ENCODE measurements around the gene DOCK7. TPM values are rescaled to one million over a fixed set of nuclear protein-coding genes. Genes with fewer than 3 reads are reported as not detected.
"Not testable (repeated sequence)": the region's sequence is repeated elsewhere in the genome, so short reads cannot be mapped to it uniquely, and the experiment has no call there.

Gene DOCK7
- total RNA-seq, 4 donors from 2014 or later = 23.4 to 47.0 (median 44.2) TPM

DNA sequence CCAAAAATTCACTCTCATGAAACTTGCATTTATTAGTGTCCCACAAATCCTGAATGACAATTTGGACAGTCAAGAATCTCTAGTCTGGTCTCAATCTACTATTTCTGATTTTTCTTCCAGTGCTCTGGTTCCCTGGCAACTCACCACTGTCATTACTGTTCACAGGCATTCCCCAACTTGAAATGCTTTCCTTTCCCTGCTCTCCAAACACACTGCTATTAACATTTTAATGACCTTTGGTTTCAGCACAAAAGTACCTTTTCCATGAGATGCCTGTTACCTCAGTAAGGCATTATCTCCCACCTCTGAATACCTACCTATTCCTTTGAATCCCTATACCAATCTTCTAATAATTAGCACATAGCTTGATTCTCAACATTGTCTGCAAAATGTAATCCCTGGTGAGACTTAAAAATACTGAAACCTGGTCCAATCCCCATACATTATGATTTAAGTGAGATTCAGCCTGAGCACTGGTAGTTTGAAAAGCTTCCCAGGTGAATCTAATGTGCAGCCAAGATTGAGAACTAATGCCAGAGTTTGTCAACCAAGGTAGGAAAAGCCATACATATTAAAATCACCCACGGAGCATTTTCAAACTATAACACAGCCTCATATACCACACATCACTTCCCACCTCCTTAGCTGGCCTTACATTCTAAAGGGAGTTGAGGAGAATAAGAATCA lies 102.6 kb downstream of the DOCK7 start:
- Histone ChIP-seq H3K9me3 (no peaks in the 10 kb centered on the region), H3K4me1 (no peaks in the 10 kb centered on the region), H3K27ac (no peak overlapping the region), H3K27me3 (no peaks in the 10 kb centered on the region), H3K4me3 (no peak overlapping the region), H3K36me3 (no peaks in the 10 kb centered on the region)
- TF ChIP-seq, protein P1, sequence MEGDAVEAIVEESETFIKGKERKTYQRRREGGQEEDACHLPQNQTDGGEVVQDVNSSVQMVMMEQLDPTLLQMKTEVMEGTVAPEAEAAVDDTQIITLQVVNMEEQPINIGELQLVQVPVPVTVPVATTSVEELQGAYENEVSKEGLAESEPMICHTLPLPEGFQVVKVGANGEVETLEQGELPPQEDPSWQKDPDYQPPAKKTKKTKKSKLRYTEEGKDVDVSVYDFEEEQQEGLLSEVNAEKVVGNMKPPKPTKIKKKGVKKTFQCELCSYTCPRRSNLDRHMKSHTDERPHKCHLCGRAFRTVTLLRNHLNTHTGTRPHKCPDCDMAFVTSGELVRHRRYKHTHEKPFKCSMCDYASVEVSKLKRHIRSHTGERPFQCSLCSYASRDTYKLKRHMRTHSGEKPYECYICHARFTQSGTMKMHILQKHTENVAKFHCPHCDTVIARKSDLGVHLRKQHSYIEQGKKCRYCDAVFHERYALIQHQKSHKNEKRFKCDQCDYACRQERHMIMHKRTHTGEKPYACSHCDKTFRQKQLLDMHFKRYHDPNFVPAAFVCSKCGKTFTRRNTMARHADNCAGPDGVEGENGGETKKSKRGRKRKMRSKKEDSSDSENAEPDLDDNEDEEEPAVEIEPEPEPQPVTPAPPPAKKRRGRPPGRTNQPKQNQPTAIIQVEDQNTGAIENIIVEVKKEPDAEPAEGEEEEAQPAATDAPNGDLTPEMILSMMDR (IDR thresholded peaks at IDR 0.05) = no peak
- TF ChIP-seq POLR2AphosphoS5 (IDR thresholded peaks at IDR 0.05) = no peak
- TF ChIP-seq EP300 (IDR thresholded peaks at IDR 0.05) = no peak
- no peak for TF ChIP-seq POLR2A (IDR thresholded peaks at IDR 0.05)
- 44% methylated on average over 1 of the region's 1 CpG for WGBS
- no peak for DNase-seq (ENCODE audit: low spot score in 2 of 2)

DNA sequence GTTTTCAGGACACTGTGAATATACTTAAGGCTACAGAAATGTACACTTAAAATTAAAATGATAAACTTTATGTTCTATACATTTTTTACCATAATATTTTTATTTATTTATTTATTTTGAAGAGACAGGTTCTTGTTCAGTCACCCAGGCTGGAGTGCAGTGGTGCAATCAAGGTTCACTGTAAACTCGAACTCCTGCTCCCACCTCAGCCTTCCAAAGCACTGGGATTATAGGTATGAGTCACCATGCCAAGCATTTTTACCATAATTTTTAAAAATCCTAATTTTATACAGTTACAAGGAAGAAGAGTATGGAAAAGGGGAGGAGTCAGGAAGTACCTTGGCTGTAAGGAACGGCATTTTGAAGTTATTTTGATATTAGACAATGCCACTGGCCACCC lies 114.5 kb downstream of the DOCK7 start:
- Histone ChIP-seq H3K27ac (no peak overlapping the region), H3K4me3 (no peak overlapping the region), H3K27me3 (no peaks in the 10 kb centered on the region), H3K9me3 (no peaks in the 10 kb centered on the region), H3K36me3 (peaks cover 33% of the 10 kb centered on the region), H3K4me1 (no peaks in the 10 kb centered on the region)
- DNase-seq (ENCODE audit: low spot score in 2 of 2) = no peak
- no peak for TF ChIP-seq POLR2A (IDR thresholded peaks at IDR 0.05)
- no peak for TF ChIP-seq EP300 (IDR thresholded peaks at IDR 0.05)
- TF ChIP-seq, protein P1 (IDR thresholded peaks at IDR 0.05) = no peak
- TF ChIP-seq POLR2AphosphoS5 (IDR thresholded peaks at IDR 0.05) = no peak
- WGBS = 66% methylated on average over 2 of the region's 2 CpGs

DNA sequence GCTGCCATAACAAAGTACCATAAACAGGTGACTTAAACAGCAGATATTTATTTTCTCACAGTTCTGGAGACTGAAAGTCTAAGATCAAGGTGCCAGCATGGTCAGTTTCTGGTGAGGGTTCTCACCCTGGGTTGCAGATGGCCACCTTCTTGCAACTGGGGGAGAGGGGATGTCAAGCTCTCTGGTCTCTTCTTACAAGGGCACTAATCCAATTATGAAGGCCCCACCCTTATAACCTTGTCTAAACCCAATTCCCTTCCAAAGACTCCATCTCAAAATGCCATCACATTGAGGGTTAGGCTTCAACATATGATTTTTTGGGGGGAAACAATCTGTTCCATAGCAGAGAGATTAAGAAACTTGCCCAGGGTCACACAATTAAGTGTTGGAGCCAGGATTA lies 115.7 kb downstream of the DOCK7 start:
- TF ChIP-seq POLR2AphosphoS5 (IDR thresholded peaks at IDR 0.05) (no peak), POLR2A (IDR thresholded peaks at IDR 0.05) (no peak), EP300 (IDR thresholded peaks at IDR 0.05) (no peak)
- TF ChIP-seq, protein P1 (IDR thresholded peaks at IDR 0.05) = no peak
- Histone ChIP-seq H3K27ac (no peak overlapping the region), H3K4me3 (no peak overlapping the region), H3K36me3 (peaks cover 33% of the 10 kb centered on the region), H3K9me3 (no peaks in the 10 kb centered on the region), H3K27me3 (no peaks in the 10 kb centered on the region), H3K4me1 (no peaks in the 10 kb centered on the region)
- no peak for DNase-seq (ENCODE audit: low spot score in 2 of 2)

DNA sequence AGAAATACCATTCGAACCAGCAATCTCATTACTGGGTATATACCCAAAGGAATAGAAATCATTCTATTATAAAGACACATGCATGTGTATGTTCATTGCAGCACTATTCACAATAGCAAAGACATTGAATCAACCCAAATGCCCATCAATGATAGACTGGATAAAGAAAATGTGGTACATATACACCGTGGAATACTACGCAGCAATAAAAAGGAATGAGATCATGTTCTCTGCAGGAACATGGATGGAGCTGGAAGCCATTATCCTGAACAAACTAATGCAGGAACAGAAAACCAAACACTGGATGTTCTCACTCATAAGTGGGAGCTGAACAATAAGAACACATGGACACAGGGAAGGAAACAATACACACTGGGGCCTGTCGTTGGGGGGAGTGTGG lies 116.7 kb downstream of the DOCK7 start:
- 94% methylated on average over 4 of the region's 4 CpGs for WGBS
- H3K27ac ChIP-seq; H3K27me3 ChIP-seq; H3K4me3 ChIP-seq; H3K4me1 ChIP-seq; DNase-seq (ENCODE audit: low spot score in 2 of 2); H3K9me3 ChIP-seq: not testable (repeated sequence)
- H3K36me3 ChIP-seq = peaks cover 35% of the 10 kb centered on the region

DNA sequence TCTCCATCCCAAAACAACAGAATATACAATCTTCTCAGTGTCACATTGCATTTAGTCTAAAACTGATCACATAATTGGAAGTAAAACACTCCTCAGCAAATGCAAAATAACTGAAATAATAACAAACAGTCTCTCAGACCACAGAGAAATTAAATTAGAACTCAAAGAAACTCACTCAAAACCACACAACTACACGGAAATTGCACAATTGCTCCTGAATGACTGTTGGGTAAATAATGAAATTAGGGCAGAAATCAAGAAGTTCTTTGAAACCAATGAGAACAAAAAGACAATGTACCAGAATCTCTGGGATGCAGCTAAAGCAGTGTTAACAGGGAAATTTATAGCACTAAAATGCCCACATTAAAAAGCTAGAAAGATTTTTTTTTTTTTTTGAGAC lies 120.3 kb downstream of the DOCK7 start:
- not testable (repeated sequence) for H3K4me1 ChIP-seq; H3K9me3 ChIP-seq; DNase-seq (ENCODE audit: low spot score in 2 of 2); H3K36me3 ChIP-seq; H3K4me3 ChIP-seq; H3K27ac ChIP-seq; H3K27me3 ChIP-seq
- WGBS = 76% methylated on average over 1 of the region's 1 CpG

DNA sequence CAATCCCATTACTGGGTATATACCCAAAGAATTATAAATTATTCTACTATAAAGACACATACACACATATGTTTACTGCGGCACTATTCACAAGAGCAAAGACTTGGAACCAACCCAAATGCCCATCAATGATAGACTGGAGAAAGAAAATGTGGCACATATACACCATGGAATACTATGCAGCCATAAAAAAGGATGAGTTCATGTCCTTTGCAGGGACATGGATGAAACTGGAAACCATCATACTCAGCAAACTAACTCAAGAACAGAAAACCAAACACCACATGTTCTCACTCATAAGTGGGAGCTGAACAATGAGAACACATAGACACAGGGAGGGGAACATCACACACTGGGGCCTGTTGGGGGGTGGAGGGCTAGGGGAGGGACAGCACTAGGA lies 121.0 kb downstream of the DOCK7 start:
- not testable (repeated sequence) for H3K4me3 ChIP-seq; H3K27ac ChIP-seq; DNase-seq (ENCODE audit: low spot score in 2 of 2); H3K9me3 ChIP-seq; H3K36me3 ChIP-seq; H3K4me1 ChIP-seq; H3K27me3 ChIP-seq
- WGBS = 100% methylated on average over 1 of the region's 1 CpG

DNA sequence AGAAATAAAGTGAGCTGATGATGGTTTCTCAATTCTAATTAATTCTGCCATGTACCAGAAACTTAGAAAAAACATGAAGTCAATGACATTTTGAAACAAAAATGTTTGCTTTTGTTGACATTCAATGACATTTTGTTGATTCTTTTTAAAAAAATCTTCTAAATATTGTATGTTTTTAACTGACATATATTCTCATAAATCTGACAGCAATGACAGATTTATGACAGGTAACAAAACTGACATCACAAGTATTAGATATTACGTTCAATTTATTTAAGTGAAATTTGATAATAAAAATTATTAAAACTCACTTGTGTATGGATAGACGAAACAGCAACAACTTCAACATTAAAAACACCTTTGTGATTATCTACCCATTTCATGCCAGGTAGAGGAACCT lies 126.9 kb downstream of the DOCK7 start:
- H3K9me3 ChIP-seq = no peaks in the 10 kb centered on the region
- no peaks in the 10 kb centered on the region for H3K4me1 ChIP-seq
- no peak for DNase-seq (ENCODE audit: low spot score in 2 of 2)
- 98% methylated on average over 2 of the region's 2 CpGs for WGBS
- TF ChIP-seq POLR2AphosphoS5 (IDR thresholded peaks at IDR 0.05) = no peak
- TF ChIP-seq POLR2A (IDR thresholded peaks at IDR 0.05) = no peak
- TF ChIP-seq EP300 (IDR thresholded peaks at IDR 0.05) = no peak
- TF ChIP-seq, protein P1 (IDR thresholded peaks at IDR 0.05) = no peak
- no peak overlapping the region for H3K4me3 ChIP-seq
- H3K27ac ChIP-seq = no peak overlapping the region
- H3K27me3 ChIP-seq = no peaks in the 10 kb centered on the region
- H3K36me3 ChIP-seq = peaks cover 8% of the 10 kb centered on the region

Data from suprapubic skin (tissue), 4 donors.